Effector CD8-positive, alpha-beta T cell (primary cell): ENCODE data around the gene CXCL17.
"Not testable (repeated sequence)": the region's sequence is repeated elsewhere in the genome, so short reads cannot be mapped to it uniquely, and the experiment has no call there.

Source experiments
- DNase-seq: peaks from one replicate; lab custom pipeline; 2025; lab: John Stamatoyannopoulos, UW

CXCL17 gene

GRCh38 chr19:42466521-42467182 is 23.9 kb upstream of the CXCL17 start:
- no peak for DNase-seq

- DNase-seq: no peak
Measured at GRCh38 chr19:42465827-42466280, 23.1 kb upstream of the CXCL17 start.

DNA sequence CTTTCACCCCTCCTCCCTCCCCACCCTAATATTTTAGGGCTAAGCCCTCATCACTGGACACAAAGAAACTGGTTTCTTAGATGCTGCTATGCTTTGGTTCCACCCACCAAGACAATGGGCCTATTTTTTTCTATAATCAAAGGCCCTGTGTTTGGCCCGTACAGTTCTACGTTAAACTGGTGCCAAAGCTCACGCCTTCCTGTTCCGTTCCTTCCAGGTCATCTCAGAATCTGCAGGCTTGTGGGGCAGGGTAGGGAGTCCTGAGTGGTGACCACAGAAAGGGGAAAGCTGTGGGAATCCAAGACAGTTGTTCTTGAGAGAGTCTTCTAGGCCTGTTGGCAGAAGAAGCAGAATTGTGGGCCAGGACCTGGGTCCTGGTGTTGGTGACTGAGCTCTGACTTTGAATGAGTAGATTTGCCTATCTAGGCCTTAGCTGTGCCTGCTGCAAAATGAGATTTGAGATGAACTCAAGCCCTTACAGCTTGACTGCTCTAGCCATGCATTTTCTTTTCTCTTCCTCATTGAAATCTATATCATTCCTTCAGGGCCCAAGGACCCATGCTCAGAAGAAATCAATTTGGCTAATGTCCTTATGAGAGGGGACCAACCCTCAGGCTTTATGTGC is 19.1 kb upstream of the CXCL17 start:
- DNase-seq: no peak

DNA sequence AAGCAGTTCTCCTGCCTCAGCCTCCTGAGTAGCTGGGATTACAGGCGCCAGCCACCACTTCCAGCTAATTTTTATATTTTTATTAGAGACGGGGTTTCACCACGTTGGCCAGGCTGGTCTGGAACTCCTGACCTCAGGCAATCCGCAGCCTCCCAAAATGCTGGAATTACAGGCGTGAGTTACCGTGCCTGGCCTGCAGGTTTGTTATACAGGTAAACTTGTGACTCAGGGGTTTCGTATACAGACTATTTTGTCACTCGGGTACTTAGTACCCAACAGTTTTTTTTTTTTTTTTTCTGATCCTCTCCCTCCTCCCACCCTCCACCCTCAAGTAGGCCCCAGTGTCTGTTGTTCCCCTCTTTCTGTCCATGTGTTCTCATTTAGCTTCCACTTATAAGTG is 18.5 kb upstream of the CXCL17 start:
- DNase-seq: not testable (repeated sequence)

DNA sequence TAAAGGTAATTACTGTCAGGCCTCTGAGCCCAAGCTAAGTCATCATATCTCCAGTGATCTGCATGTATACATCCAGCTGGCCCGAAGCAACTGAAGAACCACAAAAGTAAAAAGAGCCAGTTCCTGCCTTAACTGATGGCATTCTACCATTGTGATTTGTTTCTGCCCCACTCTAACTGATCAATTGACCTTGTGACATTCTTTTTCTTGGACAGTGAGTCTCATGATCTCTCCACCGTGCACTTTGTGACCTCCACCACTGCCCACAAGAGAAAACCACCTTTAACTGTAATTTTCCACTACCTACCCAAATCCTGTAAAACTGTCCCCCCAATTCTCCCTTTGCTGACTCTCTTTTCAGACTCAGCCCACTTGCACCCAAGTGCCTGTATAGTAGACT is 17.2 kb upstream of the CXCL17 start:
- DNase-seq: no peak

GRCh38 chr19:42455621-42456081 is 12.9 kb upstream of the CXCL17 start:
- no peak for DNase-seq

DNA sequence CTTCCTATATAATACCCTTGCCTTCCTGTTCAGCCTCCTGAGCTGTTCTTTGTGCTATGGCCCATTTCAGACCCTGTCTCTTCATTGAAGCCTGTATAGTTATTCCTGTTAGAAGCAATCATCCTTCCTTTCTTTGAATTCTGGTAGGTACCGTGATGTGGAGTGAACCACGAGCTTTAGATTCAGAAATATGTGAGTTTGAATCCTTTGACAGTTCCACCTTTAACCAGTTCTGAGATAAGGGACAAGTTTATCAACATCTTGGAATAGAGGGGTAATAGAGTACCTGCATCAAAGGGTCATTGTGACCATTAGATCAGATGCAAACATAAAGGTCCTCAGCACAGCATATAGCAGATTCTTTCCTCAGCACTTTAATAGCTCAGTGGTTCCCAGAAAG is 12.3 kb upstream of the CXCL17 start:
- no peak for DNase-seq

DNA sequence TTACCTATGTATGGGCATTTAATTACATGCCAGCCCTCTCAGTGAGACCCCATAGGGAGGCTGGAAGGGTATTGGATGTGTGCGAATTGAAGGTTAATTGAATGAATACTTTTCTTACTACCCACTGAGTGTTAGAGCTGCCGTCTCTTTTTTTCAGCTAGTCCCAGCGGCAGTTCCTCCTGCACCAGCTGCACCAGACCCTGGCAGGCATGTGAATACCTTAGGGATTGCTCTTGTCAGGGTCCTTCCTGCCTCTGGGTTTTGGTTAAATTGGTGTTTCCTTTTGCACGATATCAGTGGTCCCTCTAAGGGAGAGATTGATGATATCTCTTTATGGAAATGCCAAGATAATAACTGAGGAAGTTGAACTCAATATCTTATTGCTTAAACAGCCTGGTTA is 9.8 kb upstream of the CXCL17 start:
- DNase-seq: no peak

- peak; percentile 63 for DNase-seq
Measured at GRCh38 chr19:42450314-42450934, 7.7 kb upstream of the CXCL17 start.

DNA sequence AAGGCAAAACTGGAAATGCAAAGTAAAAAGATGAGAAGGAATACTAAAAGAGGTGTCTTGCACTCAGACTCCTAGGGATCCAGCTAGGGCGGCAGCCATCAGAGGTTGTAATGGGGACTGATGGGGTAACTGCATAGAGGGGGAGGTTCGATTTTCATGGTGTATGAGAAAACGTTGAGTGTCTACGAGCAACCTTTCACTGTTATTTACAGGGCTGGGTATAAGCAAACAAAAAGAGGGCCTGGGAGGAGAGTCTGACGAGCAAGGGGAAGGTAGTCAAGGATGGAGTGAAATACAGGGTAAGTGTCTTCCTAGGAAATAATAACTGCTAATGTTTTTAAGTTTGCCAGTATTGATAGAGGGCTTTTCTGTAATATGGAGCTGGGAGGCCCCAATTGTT is 5.6 kb upstream of the CXCL17 start:
- not testable (repeated sequence) for DNase-seq

- no peak for DNase-seq
Measured at GRCh38 chr19:42445948-42446347, 3.2 kb upstream of the CXCL17 start.

DNA sequence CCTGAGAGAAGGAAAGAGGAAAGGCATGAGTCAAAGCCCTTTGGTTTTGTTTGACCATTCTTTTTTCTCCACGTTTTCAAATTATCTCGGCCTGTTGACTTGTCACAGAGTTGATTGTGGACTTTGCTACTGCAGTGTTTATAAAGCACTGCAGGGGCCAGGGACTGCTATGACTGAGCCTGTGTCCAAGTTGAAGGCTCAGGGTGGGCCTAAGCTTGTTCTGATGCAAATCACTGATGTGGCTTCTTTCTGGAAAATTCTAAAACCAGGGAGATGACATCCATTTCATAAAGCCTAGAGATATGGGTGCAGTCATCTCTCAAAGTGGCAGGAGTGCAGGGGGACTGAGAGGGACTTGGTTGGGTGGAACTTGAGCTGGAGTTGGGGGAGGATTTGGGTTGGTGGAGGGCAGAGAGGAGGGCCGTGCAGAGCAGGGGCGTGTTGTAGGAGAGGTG is 1.2 kb upstream of the CXCL17 start:
- no peak for DNase-seq

- no peak for DNase-seq
Measured at GRCh38 chr19:42441049-42441445, 1.7 kb downstream of the CXCL17 start.

GRCh38 chr19:42440357-42441048 is 2.2 kb downstream of the CXCL17 start:
- DNase-seq: peak; percentile 72

DNA sequence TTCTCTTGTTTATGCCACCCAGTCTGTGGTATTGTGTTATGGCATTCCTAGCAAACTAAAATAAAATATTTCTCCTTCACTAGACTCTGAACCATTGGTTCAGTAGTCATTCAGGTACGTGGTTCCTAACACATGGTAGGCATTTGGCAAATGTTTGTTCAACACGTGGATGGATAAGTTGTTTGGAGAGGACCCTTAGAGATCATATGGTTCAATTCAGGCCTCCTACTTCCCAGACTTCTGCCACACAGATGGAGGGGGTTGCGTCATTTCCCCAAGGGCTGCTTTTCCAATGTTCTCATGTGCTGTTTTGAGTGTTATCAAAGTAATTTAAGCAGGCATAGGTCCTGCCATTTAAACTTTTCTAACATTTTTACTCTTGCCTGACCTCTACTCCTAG is 6.7 kb downstream of the CXCL17 start:
- no peak for DNase-seq

DNA sequence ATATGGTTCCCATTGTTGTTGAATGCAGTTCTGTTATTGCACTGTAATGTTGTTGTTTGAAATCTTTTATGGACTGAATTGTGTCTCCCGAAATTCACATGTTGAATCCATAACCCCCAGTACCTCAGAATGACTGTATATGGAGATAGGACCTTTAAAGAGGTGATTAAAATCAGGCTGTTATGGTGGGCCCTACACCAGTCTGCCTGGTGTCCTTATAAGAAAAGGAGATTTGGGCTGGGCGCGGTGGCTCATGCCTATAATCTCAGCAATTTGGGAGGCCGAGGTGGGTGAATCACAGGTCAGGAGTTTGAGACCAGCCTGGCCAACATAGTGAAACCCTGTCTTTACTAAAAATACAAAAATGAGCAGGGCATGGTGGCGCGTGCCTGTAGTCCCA is 7.4 kb downstream of the CXCL17 start:
- DNase-seq: no peak

DNA sequence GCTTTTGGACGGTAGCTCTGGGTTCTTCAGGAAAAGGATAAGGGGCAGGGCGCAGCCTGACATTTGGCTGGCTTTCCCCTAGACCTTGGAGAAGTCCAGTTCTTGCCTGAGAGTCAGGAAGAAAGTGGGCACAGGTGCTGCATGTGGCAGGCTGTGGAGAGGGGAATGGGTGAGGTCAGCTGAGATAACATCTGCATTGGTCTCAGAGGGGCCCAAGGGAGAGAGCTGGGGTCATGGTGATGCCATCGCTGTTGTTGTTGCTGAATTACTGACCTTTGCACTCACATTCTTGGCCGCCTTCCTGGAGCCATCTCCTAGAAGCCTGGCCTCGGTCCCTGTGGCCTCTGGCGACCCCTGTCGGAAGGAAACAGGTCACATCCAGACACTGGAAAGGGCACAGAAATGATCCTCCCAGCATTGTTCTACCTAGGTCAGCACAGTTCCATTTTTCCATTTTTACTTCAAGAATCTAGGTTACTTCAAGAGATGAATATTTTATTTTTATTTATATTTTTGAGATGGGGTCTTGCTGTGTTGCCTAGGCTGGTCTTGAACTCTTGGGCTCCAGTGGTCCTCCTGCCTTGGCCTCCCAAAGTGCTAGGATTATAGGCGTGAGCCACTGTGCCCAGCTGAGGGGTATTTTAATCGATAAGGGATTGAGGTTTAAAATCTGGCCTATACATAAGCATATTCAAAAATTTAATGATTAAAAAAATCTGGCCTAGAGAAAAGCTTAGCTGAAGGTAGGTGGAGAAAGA is 9.1 kb downstream of the CXCL17 start:
- DNase-seq: peak; percentile 55

DNA sequence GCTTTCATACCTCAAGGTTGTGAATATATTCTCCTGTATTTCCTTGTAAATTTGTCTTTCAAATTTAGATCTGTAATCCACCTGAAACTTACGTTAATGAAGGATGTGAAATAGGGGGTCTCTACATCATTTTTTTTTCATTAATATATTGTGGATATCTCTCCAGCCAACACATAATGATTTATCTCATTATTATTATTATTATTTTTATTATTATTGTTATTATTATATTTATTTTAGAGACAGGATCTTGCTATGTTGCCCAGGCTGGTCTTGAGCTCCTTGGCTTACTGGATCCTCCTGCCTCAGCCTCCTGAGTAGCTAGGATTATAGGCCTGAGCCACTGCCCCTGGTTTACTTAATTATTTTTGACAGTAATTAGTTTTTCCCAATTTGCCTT is 11.3 kb downstream of the CXCL17 start:
- DNase-seq: no peak

DNA sequence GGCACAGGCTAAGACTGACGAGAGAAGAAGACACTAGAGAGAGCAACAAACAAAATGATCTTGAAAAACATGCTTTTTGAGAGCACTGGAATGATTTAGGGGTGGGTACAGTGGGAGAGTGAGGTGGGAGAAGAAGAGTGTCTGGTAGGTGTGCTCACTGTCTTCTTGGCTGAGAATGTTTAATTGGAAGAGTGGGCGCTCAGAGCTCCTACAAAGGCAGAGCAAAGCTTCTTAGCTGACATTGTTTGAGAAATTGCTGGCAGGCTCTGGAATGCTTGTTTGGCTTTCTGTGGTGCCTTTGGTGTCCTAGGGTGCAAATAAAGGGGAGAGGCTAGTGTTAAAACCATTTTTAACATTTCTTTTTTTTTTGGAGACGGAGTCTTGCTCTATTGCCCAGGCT is 14.1 kb downstream of the CXCL17 start:
- no peak for DNase-seq

GRCh38 chr19:42427313-42427712 is 15.4 kb downstream of the CXCL17 start, which contains the start of gene LIPE:
TSS of gene LIPE (minus strand) at chr19:42427388. CDS start at chr19:42427149, 239 bp downstream.
- DNase-seq: no peak

- DNase-seq: no peak
Measured at GRCh38 chr19:42426643-42427042, 16.1 kb downstream of the CXCL17 start.

- no peak for DNase-seq
Measured at GRCh38 chr19:42424712-42425131, 18.0 kb downstream of the CXCL17 start.
